NB4 (cell line): ENCODE measurements around the gene EGLN3.

ENCODE experiments used
- DNase-seq: peaks from one replicate; pipeline ENCODE4 v3.0.0; 2010; ENCODE audit warnings: low read depth
- H3K4me3 ChIP-seq: one replicate; pipeline ENCODE4 v1.5.1; 2011; ENCODE audit warnings: mild to moderate bottlenecking, low read depth, low read length, moderate library complexity
- CTCF ChIP-seq: IDR thresholded peaks from one replicate; pipeline ENCODE4 v1.5.1; 2012; ENCODE audit warnings: low read depth, low read length
- MAX ChIP-seq: IDR thresholded peaks from 2 replicates; pipeline ENCODE4 v1.6.1; 2011; ENCODE audit warnings: low read depth, low read length
- MYC ChIP-seq: IDR thresholded peaks from 2 replicates; pipeline ENCODE4 v1.6.1; 2011; ENCODE audit warnings: low read depth, low read length
- POLR2A ChIP-seq: IDR thresholded peaks from 2 replicates; pipeline ENCODE4 v1.6.1; 2011; ENCODE audit warnings: mild to moderate bottlenecking; ENCODE audit not compliant: insufficient read length; ENCODE audit errors: extremely low read depth

Gene EGLN3

GRCh38 chr14:33952541-33952940 lies 1.7 kb upstream of the EGLN3 start:
- DNase-seq, result no peak
- no peak overlapping the region for H3K4me3 ChIP-seq
- TF ChIP-seq MAX (no peak), POLR2A (no peak)

GRCh38 chr14:33951183-33951840 lies 438 bp upstream of the EGLN3 start:
- no peak for DNase-seq
- H3K4me3 ChIP-seq, result no peak overlapping the region
- TF ChIP-seq MAX (no peak), MYC (no peak), CTCF (no peak), POLR2A (no peak)

- no peak for TF ChIP-seq CTCF
- H3K4me3 ChIP-seq, result no peak overlapping the region
- no peak for DNase-seq
Observed at GRCh38 chr14:33949411-33949893, 1.4 kb downstream of the EGLN3 start.

- no peak for DNase-seq
- TF ChIP-seq MYC (no peak), CTCF (no peak), POLR2A (no peak), MAX (no peak)
- no peak overlapping the region for H3K4me3 ChIP-seq
Observed at GRCh38 chr14:33948869-33949408, 1.9 kb downstream of the EGLN3 start.

- no peak for DNase-seq
- no peak overlapping the region for H3K4me3 ChIP-seq
- no peak for TF ChIP-seq CTCF
- TF ChIP-seq MAX, result no peak
- TF ChIP-seq MYC, result no peak
- TF ChIP-seq POLR2A, result no peak
Observed at GRCh38 chr14:33948145-33948868, 2.6 kb downstream of the EGLN3 start.

GRCh38 chr14:33946679-33947476 lies 4.0 kb downstream of the EGLN3 start:
- H3K4me3 ChIP-seq, result no peak overlapping the region

More at GRCh38 chr14:33946679-33947476, 4.0 kb downstream of the EGLN3 start:
- TF ChIP-seq MAX (no peak), MYC (no peak), POLR2A (no peak), CTCF (no peak)
- no peak for DNase-seq
